ENCODE results near the gene TSPAN32. TPM values are rescaled to one million over a fixed set of nuclear protein-coding genes. Genes with fewer than 3 reads are reported as not detected.
"Not testable (repeated sequence)": the region's sequence is repeated elsewhere in the genome, so short reads cannot be mapped to it uniquely, and the experiment has no call there.

Gene TSPAN32
- total RNA-seq, 1 experiment from 2014 or later: not detected

GRCh38 chr11:2363577-2364370 lies 62.0 kb downstream of the TSPAN32 start (continued):
- TF ChIP-seq RAD21 (IDR thresholded peaks at IDR 0.05; ENCODE audit: low read depth) (no peak), POLR2A (IDR thresholded peaks at IDR 0.05; ENCODE audit: borderline replicate concordance, extremely low read depth, insufficient read depth, insufficient read length) (no peak), FOSL1 (IDR thresholded peaks at IDR 0.05; ENCODE audit: low read depth) (no peak)

- H3K27ac ChIP-seq (ENCODE audit: low read depth, low read length); H3K27me3 ChIP-seq (ENCODE audit: insufficient read depth, low read length); H3K79me2 ChIP-seq (ENCODE audit: insufficient read depth, low read length); POLR2A ChIA-PET; H3K9ac ChIP-seq (ENCODE audit: low read length); H3K4me2 ChIP-seq (ENCODE audit: low read length); DNase-seq (ENCODE audit: low read depth, low spot score); CTCF ChIA-PET; RAD21 ChIA-PET (ENCODE audit: low non-redundant PET in 1 of 2, low total read pairs in 2 of 2, uncharacterized antibody in 2 of 2, unreplicated experiment in 2 of 2); intact Hi-C loops (cut with micrococcal nuclease); H3K36me3 ChIP-seq (ENCODE audit: control insufficient read depth in 1 of 2, insufficient read depth in 2 of 2, low read length in 2 of 2); BruUV-seq (replicated peaks); H3K4me3 ChIP-seq (replicated peaks in 1 of 2; ENCODE audit: low read depth in 1 of 2, low read length in 2 of 2); H3K9me2 ChIP-seq (ENCODE audit: insufficient read depth); H2AFZ ChIP-seq (ENCODE audit: low read depth, low read length, poor library complexity, severe bottlenecking); H3K4me1 ChIP-seq (ENCODE audit: control insufficient read depth in 1 of 2, insufficient read depth in 2 of 2, low read length in 2 of 2); H4K20me1 ChIP-seq (ENCODE audit: insufficient read depth); ATAC-seq; H3K9me3 ChIP-seq (ENCODE audit: control insufficient read depth in 1 of 2, insufficient read depth in 1 of 2, low read depth in 1 of 2, low read length in 2 of 2): not testable (repeated sequence)
Observed at GRCh38 chr11:2364386-2364785, 62.6 kb downstream of the TSPAN32 start.

- no peak overlapping the region for H3K4me2 ChIP-seq (ENCODE audit: low read length)
- H3K27ac ChIP-seq (ENCODE audit: low read depth, low read length): no peak overlapping the region
- H3K9me2 ChIP-seq (ENCODE audit: insufficient read depth): no peaks in the 10 kb centered on the region
- no peak overlapping the region for H2AFZ ChIP-seq (ENCODE audit: low read depth, low read length, poor library complexity, severe bottlenecking)
- ChIA-PET CTCF (no interaction called here), POLR2A (no interaction called here), RAD21 (ENCODE audit: low non-redundant PET in 1 of 2, low total read pairs in 2 of 2, uncharacterized antibody in 2 of 2, unreplicated experiment in 2 of 2) (no interaction called here)
- H3K4me1 ChIP-seq (ENCODE audit: control insufficient read depth in 1 of 2, insufficient read depth in 2 of 2, low read length in 2 of 2): no peaks in the 10 kb centered on the region
- ATAC-seq (no peak), DNase-seq (ENCODE audit: low read depth, low spot score) (no peak)
- intact Hi-C loops (cut with micrococcal nuclease): no loop called here
- H3K27me3 ChIP-seq (ENCODE audit: insufficient read depth, low read length): 0 out of 2 replicates have a peak, but pooled peaks cover 5% of the 10 kb centered on the region
- H3K4me3 ChIP-seq (replicated peaks in 1 of 2; ENCODE audit: low read depth in 1 of 2, low read length in 2 of 2): no peak overlapping the region
- no peaks in the 10 kb centered on the region for H3K9me3 ChIP-seq (ENCODE audit: control insufficient read depth in 1 of 2, insufficient read depth in 1 of 2, low read depth in 1 of 2, low read length in 2 of 2)
- no peaks in the 10 kb centered on the region for H3K36me3 ChIP-seq (ENCODE audit: control insufficient read depth in 1 of 2, insufficient read depth in 2 of 2, low read length in 2 of 2)
- no TSS peak for BruUV-seq (replicated peaks)
- TF ChIP-seq CTCF (IDR thresholded peaks at IDR 0.05 in 2 of 3, conservative IDR thresholded peaks at IDR 0.05 in 1 of 3; ENCODE audit: borderline replicate concordance in 1 of 3, insufficient read depth in 1 of 3, low read depth in 2 of 3, low read length in 2 of 3): no peak
- no peak for TF ChIP-seq CEBPB (IDR thresholded peaks at IDR 0.05; ENCODE audit: low read depth)
- TF ChIP-seq ZNF274 (IDR thresholded peaks at IDR 0.05; ENCODE audit: low read depth, low read length): no peak
- TF ChIP-seq FOSL1 (IDR thresholded peaks at IDR 0.05; ENCODE audit: low read depth): no peak
- no peak for TF ChIP-seq ZFX (IDR thresholded peaks at IDR 0.05)
- TF ChIP-seq CBX3 (IDR thresholded peaks at IDR 0.05; ENCODE audit: low read depth): no peak
- no peak for TF ChIP-seq YY1 (IDR thresholded peaks at IDR 0.05; ENCODE audit: extremely low read depth, insufficient replicate concordance, low read depth, low read length)
- TF ChIP-seq JUND (IDR thresholded peaks at IDR 0.05): no peak
- no peak for TF ChIP-seq SP1 (IDR thresholded peaks at IDR 0.05; ENCODE audit: low read depth)
- H3K9ac ChIP-seq (ENCODE audit: low read length): no peak overlapping the region
- no peaks in the 10 kb centered on the region for H4K20me1 ChIP-seq (ENCODE audit: insufficient read depth)
- no peaks in the 10 kb centered on the region for H3K79me2 ChIP-seq (ENCODE audit: insufficient read depth, low read length)
Observed at GRCh38 chr11:2365571-2366210, 63.9 kb downstream of the TSPAN32 start.

Measured in HCT116 (cell line).